Gastroesophageal sphincter (tissue), 3 donors: Measurements from ENCODE around the gene SH3PXD2A.

Experiments
- CTCF ChIP-seq, 4 experiments: fragments of 200-600 bp in 2 of 4; fragments of 450-650 bp in 2 of 4; sonication (generic) in 1 of 4; IDR thresholded peaks; one replicate each; pipeline ENCODE4 v1.5.1; 2017 to 2019; ENCODE audit warnings: antibody characterized with exemption in 4 of 4, mild to moderate bottlenecking in 2 of 4, moderate library complexity in 2 of 4
- EP300 ChIP-seq: sonication (generic); formaldehyde crosslinking; IDR thresholded peaks from one replicate; pipeline ENCODE4 v1.6.1; 2017; ENCODE audit warnings: antibody characterized with exemption, mild to moderate bottlenecking
- POLR2A ChIP-seq, 2 donors: fragments of 450-650 bp; IDR thresholded peaks; one replicate each; pipeline ENCODE4 v1.6.1; 2017; ENCODE audit warnings: antibody characterized with exemption in 2 of 2, mild to moderate bottlenecking in 2 of 2, moderate library complexity in 1 of 2
- POLR2AphosphoS5 ChIP-seq: sonication (generic); formaldehyde crosslinking; IDR thresholded peaks from one replicate; pipeline ENCODE4 v1.6.1; 2017; ENCODE audit warnings: antibody characterized with exemption

- TF ChIP-seq POLR2A (IDR thresholded peaks at IDR 0.05) (no peak), CTCF (IDR thresholded peaks at IDR 0.05) (no peak), POLR2AphosphoS5 (no peak), EP300 (no peak)
Measured at GRCh38 chr10:103826885-103827284, 28.5 kb downstream of the SH3PXD2A start.
